Measurements from ENCODE around the gene SLX4IP.

The SLX4IP gene

GRCh38 chr20:10429443-10429981, 5.6 kb upstream of the SLX4IP start:
- DNase-seq: no peak

DNA sequence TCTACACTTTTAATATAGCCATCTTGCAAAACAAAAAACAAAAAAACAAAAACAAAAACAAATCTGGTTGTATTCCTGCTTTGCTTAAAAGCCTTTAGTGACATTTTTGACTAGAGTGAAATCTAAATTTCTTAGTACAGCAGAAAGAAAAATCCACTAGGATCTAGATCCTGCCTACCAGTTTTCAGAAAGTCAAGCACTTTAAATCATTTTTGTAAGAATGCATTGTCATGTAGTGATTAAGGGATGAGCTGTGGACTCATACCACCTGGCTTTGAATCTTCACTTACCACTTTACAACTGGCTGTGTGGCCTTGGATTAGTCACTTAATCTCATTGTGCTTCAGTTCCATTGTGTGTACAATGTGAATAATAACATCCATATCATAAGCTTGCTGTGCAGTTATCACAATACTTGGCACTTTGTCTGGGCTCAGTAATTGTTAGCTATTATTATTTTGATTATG, 5.1 kb upstream of the SLX4IP start:
- no peak for DNase-seq

- no peak for DNase-seq
Measured at GRCh38 chr20:10430704-10431103, 4.4 kb upstream of the SLX4IP start.

GRCh38 chr20:10432079-10432478, 3.0 kb upstream of the SLX4IP start:
- peak; percentile 36 to 39 for DNase-seq

GRCh38 chr20:10433014-10433622, 2.0 kb upstream of the SLX4IP start:
- DNase-seq: no peak

DNA sequence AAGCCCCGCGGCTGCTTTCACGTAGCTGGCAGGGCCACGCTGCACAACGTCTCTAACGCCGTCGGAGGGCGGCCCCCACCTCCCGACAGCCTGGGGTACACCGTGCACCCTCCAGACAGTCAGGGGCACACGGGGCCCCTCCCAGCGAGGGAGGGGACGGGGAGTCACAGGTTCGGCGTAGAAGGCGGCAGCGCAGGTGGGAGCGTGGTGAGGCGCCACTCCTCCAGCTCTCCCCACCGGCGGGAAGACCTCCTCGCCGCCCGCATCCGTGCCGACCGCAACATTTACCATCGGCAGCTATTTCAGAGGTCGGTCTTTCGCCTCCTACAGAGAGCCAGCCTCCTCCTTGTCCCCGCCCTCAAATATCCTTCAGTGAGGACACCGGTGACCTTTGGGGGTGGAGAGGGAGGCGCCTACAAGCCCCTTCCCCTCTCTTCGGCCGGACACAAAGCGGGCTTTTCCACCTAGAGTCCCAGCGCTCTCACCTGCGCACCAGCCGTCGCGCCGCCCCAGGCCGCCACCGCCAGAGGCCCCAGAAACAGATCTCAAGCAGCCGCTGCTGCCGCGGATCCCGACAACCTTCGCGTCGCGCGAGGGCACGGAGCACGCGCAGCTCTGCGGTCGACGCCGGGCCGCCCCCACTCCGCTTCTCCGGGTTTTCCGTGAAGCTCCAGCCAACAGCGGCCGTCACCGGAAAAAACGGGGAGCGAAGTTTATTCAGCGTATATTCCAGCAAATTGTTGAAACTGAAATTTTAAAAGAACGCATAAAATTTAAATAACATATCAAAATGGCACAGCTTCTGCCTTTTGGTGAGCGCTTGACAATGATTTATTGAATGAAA, 1.3 kb upstream of the SLX4IP start, which contains the start of gene MKKS:
Gene MKKS (minus strand): TSS at position 600 of the 844 bp plus-strand sequence. CDS start 20,708 bp downstream, outside the sequence.
- DNase-seq: peak; percentile 76 to 86

DNA sequence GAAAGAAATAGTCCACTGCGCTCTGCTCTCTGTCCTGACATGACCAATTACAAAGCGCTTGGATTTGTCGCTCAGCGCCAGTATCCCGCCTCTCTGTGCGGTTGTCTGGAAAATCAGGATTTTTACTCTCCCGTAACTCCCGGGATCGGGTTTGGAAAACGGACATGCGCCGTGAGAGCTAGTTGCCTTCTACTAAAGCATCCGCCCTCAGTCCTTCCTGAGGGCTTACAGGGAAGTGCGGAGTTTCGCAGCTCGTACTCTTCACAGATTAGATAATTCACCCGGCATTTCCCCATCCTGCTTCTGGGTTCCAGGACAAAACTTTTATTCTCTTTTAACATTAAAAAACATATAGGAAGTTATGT, 656 bp upstream of the SLX4IP start:
- DNase-seq: peak; percentile 92 to 94

GRCh38 chr20:10436053-10436699, 1.1 kb downstream of the SLX4IP start:
- DNase-seq: no peak

GRCh38 chr20:10438217-10438616, 3.1 kb downstream of the SLX4IP start:
- DNase-seq: no peak

- DNase-seq: no peak
Measured at GRCh38 chr20:10443936-10444335, 8.8 kb downstream of the SLX4IP start.

DNA sequence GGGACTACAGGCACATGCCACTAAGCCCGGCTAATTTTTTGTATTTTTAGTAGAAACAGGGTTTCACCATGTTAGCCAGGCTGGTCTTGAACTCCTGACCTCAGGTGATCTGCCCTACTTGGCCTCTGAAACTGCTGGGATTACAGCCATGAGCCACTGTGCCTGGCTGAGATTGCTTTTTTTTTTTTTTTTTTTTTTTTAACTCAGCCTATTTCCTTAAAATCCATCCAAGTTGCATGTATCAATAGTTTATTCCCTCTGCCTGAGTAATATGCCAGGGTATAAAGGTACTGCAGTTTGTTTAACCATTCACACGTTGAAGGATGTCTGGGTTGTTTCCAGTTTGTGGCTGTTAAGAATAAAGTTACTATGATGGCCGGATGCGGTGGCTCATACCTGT, 10.7 kb downstream of the SLX4IP start:
- no peak for DNase-seq

DNA sequence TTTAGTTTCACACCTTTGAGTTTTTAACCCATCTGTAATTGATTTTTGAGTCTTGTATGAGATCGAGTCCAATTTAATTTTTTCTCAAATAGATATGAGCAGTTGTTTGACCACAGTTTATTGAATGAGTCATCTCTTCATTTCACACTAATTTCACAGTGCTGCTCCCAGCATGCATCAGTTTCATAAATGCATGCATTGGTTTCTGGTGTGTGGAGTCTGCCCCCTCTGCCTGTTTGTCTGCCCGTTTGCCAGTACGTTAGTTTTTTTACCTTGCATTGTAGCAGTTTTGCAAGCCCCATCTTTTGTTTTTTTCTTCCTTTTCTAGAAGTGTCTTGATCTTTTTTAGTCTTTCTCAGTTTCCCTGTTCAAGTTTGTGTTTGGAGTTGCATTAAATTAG, 11.9 kb downstream of the SLX4IP start:
- DNase-seq: peak; percentile 86 to 89

GRCh38 chr20:10448270-10449156, 13.4 kb downstream of the SLX4IP start:
- DNase-seq: no peak

DNA sequence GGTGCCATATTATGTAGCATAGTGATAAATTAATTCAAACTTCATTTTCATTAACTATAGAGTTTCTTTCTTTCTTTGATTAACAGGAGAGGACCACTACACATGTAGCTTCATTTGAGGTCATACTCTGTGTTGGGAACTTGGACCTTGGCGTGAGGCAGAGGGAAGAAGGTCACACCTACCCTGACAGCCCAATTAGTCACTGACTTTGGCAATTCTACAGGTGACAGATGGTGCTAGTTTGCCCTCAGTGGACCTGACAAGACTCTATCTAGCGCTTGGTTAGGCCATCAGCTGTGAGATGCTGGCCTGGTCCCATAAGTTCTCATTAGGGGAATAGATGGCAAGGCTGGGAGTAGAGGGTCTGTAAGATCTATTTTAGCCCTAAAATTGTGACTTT, 14.2 kb downstream of the SLX4IP start:
- no peak for DNase-seq

DNA sequence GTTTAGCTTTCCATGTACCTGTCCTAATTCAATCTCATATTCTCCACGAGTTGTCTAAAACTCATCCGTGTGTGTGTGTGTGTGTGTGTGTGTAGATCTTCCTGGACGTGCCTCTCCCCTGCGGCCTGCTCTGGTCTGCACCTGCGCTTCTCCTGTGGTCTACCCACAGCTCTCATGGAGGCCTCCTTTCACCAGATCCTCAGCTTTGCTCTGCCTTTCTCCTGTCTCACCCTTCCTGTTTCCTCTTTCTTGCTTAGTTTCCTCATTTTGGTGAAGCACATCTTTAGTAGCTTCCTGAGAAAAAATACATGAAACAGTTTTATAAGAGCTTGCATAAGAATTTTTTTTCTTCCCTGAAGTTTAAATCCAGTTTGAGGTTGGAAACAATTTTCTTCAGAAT, 18.1 kb downstream of the SLX4IP start:
- peak; percentile 97 to 99 for DNase-seq

DNA sequence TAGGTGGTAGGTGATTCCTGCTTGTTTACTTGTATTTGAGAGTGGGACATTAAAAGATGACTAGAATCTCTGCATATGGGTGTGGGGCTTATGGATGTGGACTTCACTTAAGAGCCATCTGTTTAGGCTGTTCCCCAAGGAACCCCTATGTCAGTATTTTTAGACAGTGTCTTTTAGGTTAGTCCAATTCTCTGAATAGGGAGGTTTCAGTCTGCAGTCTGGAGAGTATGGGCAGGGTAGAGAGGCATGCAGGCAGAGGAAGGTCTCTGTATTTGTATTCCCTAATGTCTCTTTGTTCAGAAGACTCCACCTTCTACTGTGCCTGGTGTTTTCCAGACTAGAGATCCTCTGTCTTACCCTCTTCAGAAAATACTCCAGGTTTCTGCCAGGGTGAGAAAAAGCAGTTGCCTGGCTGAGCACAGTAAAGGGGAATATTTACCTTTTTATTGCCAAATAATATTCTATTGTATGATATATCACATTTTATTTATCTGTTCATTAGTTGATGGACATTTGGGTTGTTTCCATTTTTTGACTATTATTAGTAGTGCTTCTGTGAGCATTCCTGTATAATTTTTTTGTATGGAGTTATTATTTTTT, 19.1 kb downstream of the SLX4IP start:
- DNase-seq: no peak

- no peak for DNase-seq
Measured at GRCh38 chr20:10461495-10461894, 26.4 kb downstream of the SLX4IP start.

GRCh38 chr20:10462516-10462915, 27.4 kb downstream of the SLX4IP start:
- no peak for DNase-seq

DNA sequence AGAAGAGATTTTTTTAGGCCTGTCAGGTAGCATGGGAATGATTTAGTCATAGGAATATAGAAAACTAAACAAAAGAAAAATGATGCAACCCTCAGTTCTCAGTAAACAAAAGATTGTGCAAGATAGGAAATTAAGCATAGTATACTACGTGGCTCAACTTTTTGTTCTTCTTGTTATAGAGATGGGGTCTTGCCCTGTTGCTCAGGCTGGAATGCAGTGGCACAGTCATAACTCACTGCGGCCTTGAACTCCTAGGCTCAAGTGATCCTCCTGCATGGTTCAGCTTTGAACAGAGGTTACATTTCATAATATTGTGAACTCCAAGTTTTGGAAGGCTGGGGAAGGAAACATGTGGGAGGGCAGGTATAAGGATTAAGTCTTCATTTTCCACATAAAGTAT, 28.5 kb downstream of the SLX4IP start:
- DNase-seq: no peak

- DNase-seq: no peak
Measured at GRCh38 chr20:10465135-10465534, 30.0 kb downstream of the SLX4IP start.

- DNase-seq: no peak
Measured at GRCh38 chr20:10466325-10466724, 31.2 kb downstream of the SLX4IP start.

- no peak for DNase-seq
Measured at GRCh38 chr20:10466855-10467254, 31.8 kb downstream of the SLX4IP start.

Measured in AML-193 (cell line).